Dermis lymphatic vessel endothelial cell (primary cell): Measurements from ENCODE around the gene COX7C. TPM values are rescaled to one million over a fixed set of nuclear protein-coding genes. Genes with fewer than 3 reads are reported as not detected.

Experiments
- total RNA-seq: library from RNA; depleted of rRNA; stranded (reverse); fragments of >200 nt; gene quantifications from 2 replicates; pipeline ENCODE4 v1.2.1, GENCODE V29; 2014

COX7C gene
- total RNA-seq, result 248 and 277 TPM in 2 replicates

DNA sequence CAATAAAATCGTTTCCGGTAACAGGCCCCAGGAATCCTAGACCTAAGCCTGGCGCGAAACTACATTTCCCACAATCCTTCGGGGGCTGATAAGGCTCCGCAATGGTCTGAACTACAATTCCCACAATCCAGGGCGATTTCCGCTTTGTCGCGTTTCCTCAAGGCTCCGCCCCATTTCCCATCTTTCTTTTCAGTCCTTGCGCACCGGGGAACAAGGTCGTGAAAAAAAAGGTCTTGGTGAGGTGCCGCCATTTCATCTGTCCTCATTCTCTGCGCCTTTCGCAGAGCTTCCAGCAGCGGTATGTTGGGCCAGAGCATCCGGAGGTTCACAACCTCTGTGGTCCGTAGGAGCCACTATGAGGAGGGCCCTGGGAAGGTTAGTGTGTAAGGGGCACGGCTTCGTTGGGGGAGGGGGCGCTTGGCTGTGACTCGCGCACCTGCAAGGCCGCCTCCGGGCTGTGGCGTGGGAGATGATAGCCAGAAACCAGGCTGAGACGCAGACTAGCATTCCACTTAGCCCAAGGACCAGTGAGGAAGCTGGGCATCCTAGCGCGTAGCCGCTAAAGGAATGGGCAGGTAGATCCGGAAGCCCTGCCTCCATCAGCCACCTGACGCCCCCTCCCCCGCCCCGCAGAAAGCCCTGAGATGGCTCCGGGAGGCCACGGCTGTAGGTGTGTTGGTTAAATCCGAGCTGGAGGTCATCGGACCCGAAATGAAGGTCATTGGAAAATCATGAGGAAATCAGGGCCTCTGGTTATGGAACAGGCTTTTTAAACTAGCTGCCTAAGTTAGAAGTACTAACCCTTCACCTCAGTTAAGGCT lies at the start of gene COX7C:
COX7C (plus strand) TSS at position 186 of the 821 bp plus-strand sequence; CDS start at position 301, 115 bp downstream.

